Heart right ventricle (tissue), 16 donors: ENCODE data around the gene ZMIZ1. TPM values are rescaled to one million over a fixed set of nuclear protein-coding genes. Genes with fewer than 3 reads are reported as not detected.

Experiments used
- ATAC-seq, 8 donors: fragments of 200-7000 bp; cut with Tn5 transposase; one replicate each; pipeline ENCODE4 v1.9.1; 2020; ENCODE audit warnings: mild to moderate bottlenecking in 8 of 8, moderate library complexity in 8 of 8, moderate number of reproducible peaks in 1 of 8
- DNase-seq, 2 donors: peaks; one replicate each; pipeline ENCODE4 v3.0.0-alpha.2; 2020
- H3K27ac ChIP-seq, 10 donors: fragments of 200-600 bp; sonication (generic) in 2 of 10; one replicate each; pipeline versions ENCODE4 v1.5.0 to v1.8.0; 2020 to 2022; ENCODE audit warnings: mild to moderate bottlenecking in 3 of 10
- H3K27me3 ChIP-seq, 7 donors: fragments of 200-600 bp; one replicate each; pipeline ENCODE4 v1.8.0; 2021 to 2022; ENCODE audit warnings: mild to moderate bottlenecking in 2 of 7
- H3K36me3 ChIP-seq, 9 donors: fragments of 200-600 bp; sonication (generic) in 1 of 9; one replicate each; pipeline versions ENCODE4 v1.5.0 to v1.8.0; 2020 to 2022; ENCODE audit warnings: mild to moderate bottlenecking in 2 of 9
- H3K4me1 ChIP-seq, 9 donors: fragments of 200-600 bp; sonication (generic) in 1 of 9; one replicate each; pipeline versions ENCODE4 v1.5.0 to v1.8.0; 2020 to 2022; ENCODE audit warnings: mild to moderate bottlenecking in 4 of 9
- H3K4me3 ChIP-seq, 10 donors: fragments of 200-600 bp; sonication (generic) in 2 of 10; one replicate each; pipeline versions ENCODE4 v1.5.0 to v1.8.0; 2020 to 2022; ENCODE audit warnings: mild to moderate bottlenecking in 7 of 10, moderate library complexity in 2 of 10
- H3K9me3 ChIP-seq, 11 donors: fragments of 200-600 bp in 10 of 11; sonication (generic) in 2 of 11; one replicate each; pipeline versions ENCODE4 v1.5.0 to v1.8.0; 2013 to 2022; ENCODE audit warnings: mild to moderate bottlenecking in 2 of 11, control low read depth in 1 of 11, moderate library complexity in 1 of 11
- CTCF ChIP-seq, 9 donors: fragments of 200-600 bp; sonication (generic) in 2 of 9; IDR thresholded peaks; one replicate each; pipeline versions ENCODE4 v1.5.0 to v1.8.0; 2021 to 2022; ENCODE audit warnings: antibody characterized with exemption in 9 of 9, mild to moderate bottlenecking in 5 of 9, moderate library complexity in 1 of 9
- WGBS, 2 donors: extraction: QIAGEN DNeasy Blood & Tissue Kit; methylation state at CpG; one replicate each; pipeline ENCODE4 v1.1.7; 2013; ENCODE audit warnings: inconsistent platforms in 1 of 2; 5-methylcytosine and 5-hydroxymethylcytosine counted together
- intact Hi-C, 10 donors: fragments of 100-400 bp; cut with DNase I; formaldehyde crosslinking; loops; one replicate each; pipeline versions ENCODE4 v1.11.1 to v1.14.2; 2022
- polyA plus RNA-seq, 2 donors: library from polyadenylated mRNA; stranded (reverse); fragments of 200-250 nt; gene quantifications; one replicate each; pipeline ENCODE4 v1.2.3, GENCODE V29; 2013
- total RNA-seq, 10 donors: library from RNA; stranded (reverse); fragmentation: NEBNext Ultra II Directional in 3 of 10; extraction: Animal tissue kit (Norgen Biotek cat#: 25700) in 3 of 10; gene quantifications; one replicate each; pipeline versions ENCODE4 v1.2.1 to v1.2.4, GENCODE V29; 2021 to 2023
- donor health status: Arrhythmogenic right ventricular cardiomyopathy.
- donor health status: ischemic (EF 13 %, LVEDD 7.1; RV severe dilation, severe dysfunction).
- donor health status: healthy with polysubstance abuse.
- donor health status: DM: no; HTN: yes; CAD: no.
- donor health status: DM: no; HTN: no; CAD: no.
- donor health status: ischemic (EF 25% LVEDD 6.9; RV normal size, moderate dysfunction).
- donor health status: ischemic (EF 25% LVEDD 5.7; RV mildly dilated, moderate dysfunction).
- donor health status: healthy.
- donor health status: DM: yes; HTN: yes; CAD: no.
- donor health status: Ischemic cardiomyopathy.
- donor health status: ischemic (EF 35%, LVEDD 5.7; RV mildly dilated, moderate dysfunction).
- donor health status: nonischemic (EF 11% LVEDD 7.7; RV severe dilation, severe dysfunction).
- donor health status: DM: yes; HTN: yes; CAD: no.
- donor health status: PGD.
- donor health status: ischemic (EF 29% LVEDD 5.4; RV normal size, mild dysfunction).
- donor health status: nonischemic (EF 23%, LVEDD 6.1; RV moderate dilation, normal function).

ZMIZ1 gene
- total and polyA plus RNA-seq, 12 donors, result 24.2 to 61.5 (median 49.8) TPM

GRCh38 chr10:79048639-79049550, 19.9 kb upstream of the ZMIZ1 start:
- H3K4me3 ChIP-seq, result peak overlapping the region in 1 of 10 donors; percentile 24
- TF ChIP-seq CTCF (IDR thresholded peaks at IDR 0.05), result no peak
- peaks cover 0 to 37% (median 9%) of the 10 kb centered on the region in 9 donors for H3K4me1 ChIP-seq
- no peaks in the 10 kb centered on the region for H3K36me3 ChIP-seq
- DNase-seq (no peak), ATAC-seq (no peak)
- no peaks in the 10 kb centered on the region for H3K27me3 ChIP-seq
- no peaks in the 10 kb centered on the region for H3K9me3 ChIP-seq
- WGBS, 2 donors, result 75 to 96% methylated on average over 14 of the region's 14 CpGs
- intact Hi-C loops, result loop anchor here in 2 of 10 donors (5.0 to 10.0 kb wide), 2 partner anchors 184 to 1542 kb away; no protein-coding TSS in a partner anchor
- peak overlapping the region in 3 of 10 donors; percentile 36 to 89 (median 52) for H3K27ac ChIP-seq

GRCh38 chr10:79049931-79050895, 18.6 kb upstream of the ZMIZ1 start:
- intact Hi-C loops, result loop anchor here in 3 of 10 donors (5.0 to 10.0 kb wide), 3 partner anchors 185 to 1543 kb away; no protein-coding TSS in a partner anchor
- no peak for DNase-seq
- no peak overlapping the region for H3K27ac ChIP-seq

GRCh38 chr10:79050896-79051555, 17.7 kb upstream of the ZMIZ1 start:
- Histone ChIP-seq H3K27ac (no peak overlapping the region), H3K36me3 (no peaks in the 10 kb centered on the region), H3K4me1 (peaks cover 0 to 37% (median 9%) of the 10 kb centered on the region in 9 donors), H3K4me3 (no peak overlapping the region), H3K27me3 (no peaks in the 10 kb centered on the region), H3K9me3 (no peaks in the 10 kb centered on the region)
- TF ChIP-seq CTCF (IDR thresholded peaks at IDR 0.05), result no peak
- no peak for ATAC-seq
- DNase-seq, result no peak
- intact Hi-C loops, result loop anchor here in 1 of 10 donors (5.0 kb wide), 1 partner anchor 1004 kb away; no protein-coding TSS in a partner anchor
- WGBS, 2 donors, result 83 to 97% methylated on average over 7 of the region's 7 CpGs

More at GRCh38 chr10:79049931-79050895, 18.6 kb upstream of the ZMIZ1 start:
- ATAC-seq, result no peak
- Histone ChIP-seq H3K9me3 (no peaks in the 10 kb centered on the region), H3K4me3 (no peak overlapping the region), H3K36me3 (no peaks in the 10 kb centered on the region), H3K27me3 (no peaks in the 10 kb centered on the region), H3K4me1 (peaks cover 0 to 37% (median 9%) of the 10 kb centered on the region in 9 donors)
- TF ChIP-seq CTCF (IDR thresholded peaks at IDR 0.05), result no peak
- WGBS, 2 donors, result 81 to 93% methylated on average over 15 of the region's 15 CpGs
